NCI-H2196 (cell line): ENCODE data around the gene ARHGAP24.
"Not testable (repeated sequence)": the region's sequence is repeated elsewhere in the genome, so short reads cannot be mapped to it uniquely, and the experiment has no call there.

ENCODE experiments used
- DNase-seq: peaks from one replicate; lab custom pipeline; 2025; ENCODE audit not compliant: unreplicated experiment; lab: John Stamatoyannopoulos, UW

Gene ARHGAP24

DNA sequence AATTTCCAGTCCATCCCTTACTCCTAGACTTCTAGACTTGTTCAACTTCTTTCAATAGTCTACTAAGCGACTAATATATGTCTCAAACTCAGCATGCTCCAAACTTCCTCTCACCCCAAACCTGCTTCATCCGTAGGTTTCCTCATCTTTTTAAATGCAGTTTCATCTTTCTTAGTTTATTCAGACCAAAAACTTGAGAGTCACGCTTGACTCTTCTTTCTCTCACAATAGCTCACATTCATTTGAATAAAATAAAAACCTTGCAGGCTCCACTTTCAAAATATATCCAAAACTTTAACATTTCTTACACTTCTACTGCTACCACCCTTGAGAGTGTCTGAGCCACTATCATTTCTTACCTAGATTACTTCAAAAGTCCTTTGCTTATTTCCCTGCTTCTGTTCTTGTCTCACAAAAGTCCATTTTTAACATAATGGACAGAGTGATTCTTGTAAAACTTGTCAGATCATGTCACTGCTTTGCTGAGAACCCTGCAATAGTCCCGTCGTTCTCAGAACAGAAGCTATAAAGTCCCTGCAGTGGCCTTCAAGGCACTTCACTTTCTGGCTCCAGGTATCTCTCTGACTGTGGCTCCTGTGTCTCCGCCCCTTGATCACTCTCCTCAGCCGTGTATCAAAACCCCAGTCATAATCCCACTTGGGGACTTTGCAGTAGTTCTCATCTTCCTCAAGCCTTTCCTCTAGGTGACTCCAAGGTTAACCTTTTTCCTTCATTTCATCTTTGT lies 167.6 kb downstream of the ARHGAP24 start:
- no peak for DNase-seq

DNA sequence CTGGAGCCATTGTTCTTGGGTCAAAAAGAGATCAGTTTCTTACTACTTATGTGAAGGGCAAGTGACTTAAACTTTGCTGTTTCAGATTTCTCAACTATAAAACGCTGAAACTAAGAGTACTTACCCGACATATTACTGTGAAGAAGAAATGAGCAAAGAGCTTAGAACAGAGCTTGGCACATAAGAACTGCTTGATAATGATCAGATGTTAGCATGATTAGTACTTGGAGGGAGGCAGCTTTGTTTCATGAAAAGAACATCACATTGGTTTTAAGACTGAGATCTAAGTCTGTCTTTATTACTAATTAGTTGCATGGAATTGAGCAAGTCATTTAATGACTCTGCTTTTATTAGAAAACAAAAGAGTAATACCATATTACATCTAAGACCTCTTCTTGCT lies 169.1 kb downstream of the ARHGAP24 start:
- DNase-seq, result no peak

DNA sequence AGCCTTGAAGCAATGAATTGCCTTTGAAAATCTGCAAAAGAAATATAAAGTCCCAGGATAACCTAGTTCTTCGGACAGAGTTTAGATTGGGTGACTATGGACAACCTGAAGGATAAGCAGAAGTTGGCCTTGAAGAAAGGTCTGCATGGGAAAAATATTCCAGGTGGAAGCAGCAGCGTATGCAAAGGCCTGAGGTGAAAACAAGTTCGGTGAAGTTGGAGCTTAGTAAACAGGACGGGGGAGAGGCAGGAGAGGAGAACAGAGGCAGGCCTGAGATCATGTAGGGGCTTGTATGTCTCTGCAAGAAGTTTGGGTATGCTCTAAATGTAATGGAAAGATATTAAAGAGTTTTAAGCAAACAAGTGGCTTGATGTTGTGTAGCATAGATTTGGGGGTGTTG lies 176.0 kb downstream of the ARHGAP24 start:
- DNase-seq, result no peak

DNA sequence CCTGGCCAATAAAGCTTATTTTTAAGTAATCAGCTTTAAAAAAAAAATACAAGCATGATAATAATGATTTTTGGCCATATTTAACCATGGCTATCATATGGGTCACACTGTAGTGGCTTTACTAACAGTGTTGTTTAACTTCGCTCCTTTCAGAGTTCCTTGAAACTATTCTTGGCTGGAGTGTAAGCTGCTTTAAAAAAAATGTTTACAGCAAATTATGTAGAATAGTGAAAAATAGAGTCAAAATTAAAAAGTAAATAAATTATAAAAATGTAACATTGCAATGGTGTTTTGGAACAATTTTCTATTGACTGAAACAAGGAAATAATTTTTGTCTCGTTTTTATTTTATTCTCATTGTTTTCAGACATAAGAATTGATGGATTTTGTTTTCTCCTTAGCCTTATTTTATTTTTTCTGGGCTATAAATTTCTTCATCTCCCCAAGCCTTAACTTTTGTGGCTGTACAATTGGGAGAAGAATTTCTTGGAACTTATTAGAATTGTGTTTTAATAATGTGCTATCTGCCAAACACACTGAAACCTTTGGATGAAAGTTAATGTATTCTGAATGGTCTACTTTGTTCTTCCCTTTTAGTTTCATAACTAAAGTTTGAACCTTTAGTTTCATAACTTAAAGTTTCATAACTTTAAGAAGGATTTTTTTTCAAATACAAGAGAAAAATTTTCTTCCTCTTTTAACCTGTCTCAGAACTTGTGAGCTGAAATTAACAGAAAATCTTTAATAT lies 182.0 kb downstream of the ARHGAP24 start:
- DNase-seq, result no peak

DNA sequence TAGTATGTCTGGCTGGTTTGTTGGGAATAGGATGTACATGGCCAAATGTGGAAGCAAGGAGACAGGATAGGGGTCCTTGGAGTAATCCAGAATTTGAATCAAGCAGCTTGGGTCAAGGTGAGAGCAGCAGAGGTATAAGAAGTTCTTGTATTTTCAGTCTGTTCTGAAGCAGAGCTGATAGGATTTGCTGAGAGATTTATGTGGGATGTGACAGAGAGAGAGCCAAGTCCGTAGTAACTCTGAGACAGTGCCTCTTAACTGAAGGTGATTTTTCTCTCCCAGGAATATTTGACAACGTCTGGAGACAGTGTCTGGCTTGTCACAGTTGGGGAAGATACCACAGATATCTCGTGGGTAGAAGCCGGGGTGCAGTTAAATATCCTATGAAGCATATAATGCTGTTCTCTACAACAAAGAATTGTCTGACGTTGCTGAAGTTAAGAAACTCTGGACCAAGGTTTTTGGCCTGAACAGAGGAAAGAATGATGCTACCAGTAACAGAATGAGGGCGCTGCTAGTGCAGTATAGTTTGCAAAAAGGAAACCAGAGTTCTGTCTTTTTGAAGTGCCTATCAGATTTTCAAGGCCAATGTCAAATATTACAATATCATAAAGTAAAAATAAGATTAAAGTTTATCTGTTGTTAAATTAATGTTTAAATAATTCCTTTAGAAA lies 184.0 kb downstream of the ARHGAP24 start:
- DNase-seq, result no peak

DNA sequence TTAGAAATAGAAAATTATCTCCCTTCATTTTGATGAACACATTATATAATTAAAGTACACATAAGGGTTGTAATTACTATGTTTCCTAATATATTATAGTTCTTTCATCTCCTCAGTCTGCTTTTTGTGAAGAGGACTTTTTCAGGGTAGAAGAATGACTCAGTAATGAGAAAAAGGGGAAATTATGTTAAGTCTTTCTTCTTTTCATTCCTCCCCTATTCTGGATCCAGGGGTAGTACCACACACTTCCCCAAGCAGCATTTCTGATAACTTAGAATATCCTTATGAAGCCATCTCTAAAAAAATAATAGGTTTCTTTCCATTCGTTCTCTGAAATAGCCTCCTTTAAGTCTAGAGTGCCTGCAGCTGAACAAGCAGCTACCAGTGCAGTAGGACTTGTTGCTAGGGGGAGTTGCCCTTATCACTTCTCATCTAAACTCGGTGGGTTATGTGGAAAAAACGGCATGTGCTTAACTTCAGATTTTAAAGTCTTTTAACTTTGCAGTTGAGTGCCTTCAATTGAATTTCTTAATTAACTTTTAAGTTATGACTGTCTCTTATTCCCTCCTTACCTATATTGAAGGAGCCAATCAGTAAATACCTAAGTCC lies 184.8 kb downstream of the ARHGAP24 start:
- no peak for DNase-seq

DNA sequence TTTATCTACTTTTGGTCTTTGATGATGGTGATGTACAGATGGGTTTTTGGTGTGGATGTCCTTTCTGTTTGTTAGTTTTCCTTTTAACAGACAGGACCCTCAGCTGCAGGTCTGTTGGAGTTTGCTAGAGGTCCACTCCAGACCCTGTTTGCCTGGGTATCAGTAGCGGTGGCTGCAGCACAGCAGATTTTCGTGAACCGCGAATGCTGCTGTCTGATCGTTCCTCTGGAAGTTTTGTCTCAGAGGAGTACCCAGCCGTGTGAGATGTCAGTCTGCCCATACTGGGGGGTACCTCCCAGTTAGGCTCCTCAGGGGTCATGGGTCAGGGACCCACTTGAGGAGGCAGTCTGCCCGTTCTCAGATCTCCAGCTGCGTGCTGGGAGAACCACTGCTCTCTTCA lies 191.7 kb downstream of the ARHGAP24 start:
- DNase-seq, result not testable (repeated sequence)

DNA sequence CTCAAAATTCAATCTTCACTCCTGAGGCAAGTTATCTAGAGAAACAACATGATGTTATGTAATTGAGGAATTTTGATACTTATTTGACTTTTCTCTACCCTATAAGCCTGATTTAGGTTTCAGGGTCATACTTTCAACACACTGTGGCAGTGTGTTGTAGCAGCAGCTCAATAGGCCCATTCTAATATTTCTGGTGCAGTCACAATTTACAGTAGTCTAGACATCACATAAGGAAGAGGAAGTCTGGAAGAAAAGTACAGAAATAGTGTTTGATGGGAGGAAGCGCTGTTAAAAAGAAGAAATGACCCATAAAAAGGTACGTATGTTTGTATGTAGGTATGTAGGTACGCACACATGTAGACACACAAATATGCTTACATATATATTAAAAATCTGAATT lies 194.3 kb downstream of the ARHGAP24 start:
- no peak for DNase-seq

DNA sequence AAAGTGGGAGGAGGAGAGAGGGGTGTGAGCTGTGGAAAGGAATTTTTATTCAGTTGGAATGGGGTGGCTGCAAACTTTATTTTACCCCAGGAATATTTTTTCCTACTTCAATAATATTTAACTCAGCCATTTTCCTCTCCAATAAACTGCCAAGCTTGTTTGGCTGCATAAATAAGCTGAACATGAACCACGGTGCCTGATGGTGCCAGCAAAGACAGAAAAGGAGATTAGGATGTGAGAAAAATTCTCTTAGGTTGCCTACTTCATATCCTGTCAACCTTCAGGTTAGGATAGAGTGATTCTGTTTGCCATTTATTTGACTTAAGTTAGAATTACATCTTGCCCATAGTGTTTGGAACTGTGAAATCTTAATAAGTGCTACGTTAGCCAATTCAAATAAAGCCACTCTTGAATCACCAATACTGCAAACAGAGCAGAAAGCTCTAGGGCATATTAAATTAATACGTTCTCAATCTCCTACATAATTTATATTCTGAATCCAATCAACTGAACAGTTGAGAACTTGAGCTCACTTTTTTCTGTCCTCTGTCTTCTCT lies 195.1 kb downstream of the ARHGAP24 start:
- DNase-seq, result no peak

DNA sequence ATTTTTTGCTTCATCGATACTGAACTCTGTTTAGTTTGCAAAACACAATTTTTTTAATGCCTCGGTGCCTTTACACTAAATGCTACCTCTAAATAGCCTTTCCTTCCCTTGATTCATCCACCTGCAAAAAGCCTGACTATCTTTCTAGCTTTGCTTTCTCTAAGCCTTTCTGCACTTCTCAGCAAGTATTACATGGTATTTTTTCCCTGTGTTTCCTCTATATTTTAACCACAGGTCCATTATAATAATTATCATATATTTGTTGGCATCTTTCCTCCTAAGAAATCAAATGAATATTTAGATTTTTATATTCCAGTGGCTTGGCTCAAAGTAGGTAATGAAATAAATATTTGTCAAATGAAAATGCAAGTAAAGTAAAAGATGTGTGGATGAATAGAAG lies 196.2 kb downstream of the ARHGAP24 start:
- no peak for DNase-seq

DNA sequence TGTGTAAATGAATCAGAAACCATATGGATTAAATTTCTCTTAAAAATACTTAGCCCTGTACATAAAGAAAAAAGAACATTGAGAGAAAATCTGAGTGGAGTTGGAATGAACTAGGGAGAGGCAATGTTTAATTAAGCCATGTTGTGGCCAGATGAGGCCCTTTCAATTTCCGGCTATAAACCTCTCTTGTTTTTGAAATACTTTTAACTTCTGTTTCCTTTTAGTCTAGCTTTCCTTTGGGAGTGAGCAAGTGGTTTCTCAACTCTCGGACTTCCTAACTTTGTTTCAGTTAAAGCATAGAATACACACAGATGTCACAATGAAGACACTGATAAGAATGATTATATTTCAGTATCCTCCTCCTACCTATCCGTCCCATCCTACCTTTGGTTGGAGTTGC lies 197.2 kb downstream of the ARHGAP24 start:
- no peak for DNase-seq

DNA sequence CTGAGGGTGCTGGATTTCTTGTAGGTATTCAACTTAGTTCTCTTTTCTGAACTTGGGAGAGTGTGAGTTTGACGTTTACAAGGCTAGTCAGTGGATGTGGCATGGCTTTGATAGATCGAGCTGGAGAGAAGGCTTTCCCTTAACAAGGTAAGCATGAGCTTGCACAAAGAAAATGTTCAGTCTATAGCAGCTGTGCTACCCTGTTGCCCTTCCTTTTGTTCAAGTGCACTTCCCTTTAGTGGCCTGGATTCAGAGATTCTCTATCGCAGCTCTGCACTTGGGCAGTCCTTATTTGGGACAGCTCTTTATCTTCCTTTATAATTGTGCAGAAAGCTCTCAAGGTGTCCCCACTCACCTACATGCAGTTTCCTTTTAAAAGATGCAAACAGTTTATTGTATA lies 198.0 kb downstream of the ARHGAP24 start:
- DNase-seq, result no peak

DNA sequence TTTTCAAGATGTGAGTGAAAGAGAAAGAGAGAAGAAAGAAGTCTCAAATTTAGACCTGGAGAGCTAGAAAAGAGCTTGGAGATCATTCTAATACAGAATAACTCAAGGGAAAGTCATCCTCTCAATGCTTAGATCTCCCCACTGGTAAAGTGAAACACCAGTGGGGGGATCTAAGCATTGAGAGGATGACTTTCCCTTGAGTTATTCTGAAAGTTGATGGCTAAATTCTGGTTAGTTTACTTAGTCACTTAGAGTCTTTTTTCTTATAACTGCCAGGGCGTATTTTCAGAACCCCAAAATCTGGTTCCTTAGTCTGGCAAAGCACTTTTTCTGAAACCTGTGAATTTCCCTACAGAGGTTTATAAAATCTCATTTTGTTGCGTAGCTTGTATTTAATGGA lies 198.6 kb downstream of the ARHGAP24 start:
- no peak for DNase-seq

DNA sequence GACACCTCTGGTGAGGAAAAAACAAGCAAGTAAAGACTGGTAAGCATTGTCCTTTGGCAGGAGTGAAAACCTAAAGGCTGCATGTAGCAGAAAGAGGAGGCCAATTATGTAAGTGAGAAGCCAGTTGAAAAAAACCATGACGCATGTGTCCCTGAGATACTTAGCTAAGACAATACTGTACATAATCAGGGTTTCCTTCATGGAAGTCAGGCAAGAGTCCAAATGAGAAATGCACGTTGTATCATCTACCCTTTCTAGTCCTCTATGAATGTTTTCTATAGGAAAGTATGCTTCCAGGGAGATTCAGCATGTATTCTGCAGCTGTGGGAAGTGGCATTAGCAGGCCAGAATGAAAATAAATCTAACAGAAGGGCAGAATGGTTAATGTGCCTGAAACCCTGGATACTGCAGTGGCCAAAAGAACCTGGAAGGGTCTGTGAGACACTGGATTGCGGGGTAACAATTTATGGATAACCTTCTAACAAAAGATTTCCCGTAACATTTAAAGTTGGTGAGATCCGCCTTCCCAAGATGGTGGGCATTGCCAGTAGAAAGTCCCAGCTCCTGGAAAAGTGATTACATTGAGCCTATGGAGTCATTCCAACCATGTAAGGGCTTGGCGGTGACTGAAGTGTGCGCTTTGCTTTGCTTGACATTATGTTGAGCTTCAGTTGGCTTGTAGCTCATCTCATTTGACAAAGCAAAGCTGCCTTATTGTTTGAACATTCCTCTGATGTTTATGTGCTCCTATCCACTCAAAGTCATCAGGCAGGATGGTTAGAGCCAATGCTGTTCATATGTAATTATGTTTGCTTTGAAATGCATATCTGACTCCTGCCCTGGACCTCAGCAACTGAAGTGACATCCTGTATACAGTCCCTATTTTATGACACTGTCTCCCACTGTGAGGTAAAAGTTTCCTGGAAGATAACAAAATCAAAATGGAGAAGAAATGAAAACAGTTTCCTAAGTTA lies 200.4 kb downstream of the ARHGAP24 start:
- peak; percentile 9 for DNase-seq

DNA sequence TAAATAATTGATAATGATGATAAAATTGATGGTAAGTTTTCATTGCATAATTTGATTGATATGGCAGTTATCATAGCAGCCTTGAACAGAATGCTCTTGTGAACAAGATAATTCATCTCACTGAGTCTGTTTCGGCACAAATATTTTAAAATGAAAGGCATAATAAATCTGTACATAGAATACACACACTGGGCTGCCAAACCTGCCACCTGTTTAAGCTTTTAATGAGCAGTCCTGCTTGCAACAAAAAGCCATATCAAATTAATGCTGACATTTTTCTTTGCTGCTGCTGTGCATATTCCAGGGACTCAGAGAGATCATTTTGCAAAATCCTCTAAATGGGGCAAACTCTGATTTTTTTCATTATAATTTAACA lies 201.1 kb downstream of the ARHGAP24 start:
- no peak for DNase-seq

DNA sequence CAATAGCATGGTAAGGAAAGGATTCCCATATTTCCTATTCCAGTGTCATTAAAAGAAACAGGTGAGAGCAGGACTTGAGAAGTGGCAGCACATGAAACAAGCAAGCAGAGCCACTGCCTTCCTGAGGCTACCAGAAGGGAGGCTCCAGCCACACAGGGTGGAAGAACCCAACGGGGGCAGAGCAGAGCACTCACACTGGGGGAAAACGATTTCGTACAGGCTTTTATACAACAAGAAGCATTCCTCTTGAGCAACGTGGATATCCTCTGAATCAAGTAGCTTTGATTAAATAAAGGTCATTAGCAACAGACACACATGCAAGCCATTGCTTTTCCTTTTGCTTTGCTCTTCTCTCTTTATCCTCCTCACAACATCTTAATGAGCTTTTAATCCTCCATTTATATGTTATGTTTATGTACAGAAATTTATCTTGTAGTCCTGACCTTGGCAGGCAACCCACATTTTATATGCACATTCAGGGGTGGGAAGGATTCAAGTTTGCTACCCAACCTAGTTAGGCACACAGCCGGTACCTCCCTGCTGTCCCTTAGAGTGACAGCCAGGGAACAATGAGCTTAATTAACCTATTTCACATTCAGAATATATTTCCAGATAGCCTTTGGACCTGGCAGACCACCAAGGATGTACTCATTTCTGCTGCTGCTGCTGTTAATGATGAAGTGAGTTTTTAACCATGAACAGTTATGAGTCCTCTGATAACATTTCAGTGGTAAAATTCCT lies 202.1 kb downstream of the ARHGAP24 start:
- DNase-seq, result no peak

DNA sequence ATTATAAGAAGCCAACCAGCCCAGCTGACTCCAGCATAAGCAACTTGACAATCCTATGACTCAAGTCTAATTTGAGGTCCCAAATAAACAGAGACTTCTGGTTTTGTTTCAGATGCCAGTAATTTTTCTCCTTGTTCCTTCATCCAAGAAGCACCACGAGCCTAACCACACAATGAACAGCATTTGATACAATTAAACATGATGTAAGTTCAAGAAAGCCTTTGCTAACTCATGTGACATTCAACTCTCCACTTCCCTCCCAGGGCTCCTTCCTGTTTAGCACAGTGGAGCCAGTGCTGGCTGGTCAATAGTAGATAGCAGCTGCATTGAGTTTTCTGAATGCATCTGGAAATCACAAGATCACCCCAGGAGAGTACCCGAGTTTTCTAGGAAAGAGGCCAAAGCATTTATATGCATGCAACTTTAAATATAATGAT lies 206.3 kb downstream of the ARHGAP24 start:
- no peak for DNase-seq

DNA sequence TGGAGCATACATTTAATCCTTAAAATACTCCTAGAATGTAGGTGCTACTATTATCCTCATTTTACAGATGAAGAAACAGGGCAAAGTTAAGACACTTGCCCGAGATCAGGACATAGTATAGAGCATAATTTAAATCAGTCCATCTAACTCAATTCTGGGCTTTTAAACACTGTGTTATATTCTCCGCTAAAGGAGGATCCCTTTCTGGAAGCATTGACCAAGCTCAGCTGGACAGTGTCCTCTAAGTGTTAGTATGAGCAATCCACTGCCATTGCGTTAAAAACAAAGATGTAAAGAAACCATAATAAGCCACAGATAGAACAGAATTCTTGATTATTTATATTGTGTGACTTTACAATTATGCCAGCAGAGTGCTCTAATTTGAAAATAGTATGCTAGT lies 207.0 kb downstream of the ARHGAP24 start:
- no peak for DNase-seq

DNA sequence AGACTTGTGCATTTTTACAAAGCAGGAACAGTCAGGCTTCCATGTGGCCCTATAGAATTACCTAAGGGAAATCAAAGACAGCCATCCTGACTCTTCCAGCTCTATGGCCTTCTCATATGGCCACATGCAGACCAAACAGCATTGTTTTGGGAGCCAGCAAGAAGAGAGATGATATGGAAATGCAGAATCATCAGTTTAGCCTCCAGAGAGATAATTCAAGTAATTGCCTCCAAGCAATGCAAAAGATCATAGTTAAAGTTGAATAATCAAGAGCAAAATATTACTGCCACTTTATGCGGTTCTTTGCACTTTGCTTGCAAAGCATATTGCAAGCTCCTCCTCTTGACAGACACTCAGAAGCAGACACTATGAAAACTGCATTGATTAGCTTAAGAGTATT lies 207.4 kb downstream of the ARHGAP24 start:
- DNase-seq, result no peak

DNA sequence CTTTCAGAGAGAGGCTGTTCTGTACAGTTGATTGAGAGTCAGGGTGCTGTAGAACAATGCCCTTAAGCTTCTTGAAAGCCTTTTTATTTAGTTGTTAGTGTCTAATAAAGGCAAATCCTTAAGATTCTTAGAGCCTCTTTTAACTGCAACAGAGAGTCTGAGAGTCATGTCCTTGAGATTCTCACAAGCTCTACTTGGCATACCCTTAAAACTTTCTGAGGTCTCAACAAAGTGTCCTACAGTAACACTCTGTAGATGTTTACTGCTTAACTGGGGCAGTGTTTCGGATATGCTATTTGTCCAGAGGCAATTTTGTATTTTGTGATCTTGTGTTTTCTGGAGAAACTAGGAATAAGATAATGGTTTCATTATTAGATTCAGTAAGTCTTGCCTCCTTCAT lies 209.7 kb downstream of the ARHGAP24 start:
- no peak for DNase-seq
